HG02840 (cell line): ENCODE data around the gene CXCL1.
"Not testable (repeated sequence)": the region's sequence is repeated elsewhere in the genome, so short reads cannot be mapped to it uniquely, and the experiment has no call there.

ENCODE experiments used
- ATAC-seq: cut with Tn5 transposase; IDR thresholded peaks from one replicate; pipeline ENCODE4 v1.9.1; 2021; ENCODE audit warnings: mild to moderate bottlenecking, moderate library complexity, moderate number of reproducible peaks; ENCODE audit not compliant: unreplicated experiment, low FRiP score

CXCL1 gene

GRCh38 chr4:73871511-73872310, 2.5 kb downstream of the CXCL1 start:
- no peak for ATAC-seq

GRCh38 chr4:73872316-73873108, 3.3 kb downstream of the CXCL1 start:
- no peak for ATAC-seq

- ATAC-seq, result no peak
Measured at GRCh38 chr4:73874386-73874785, 5.2 kb downstream of the CXCL1 start.

- ATAC-seq, result no peak
Measured at GRCh38 chr4:73875401-73875800, 6.2 kb downstream of the CXCL1 start.

- no peak for ATAC-seq
Measured at GRCh38 chr4:73883306-73883705, 14.1 kb downstream of the CXCL1 start.

GRCh38 chr4:73885574-73886267, 16.5 kb downstream of the CXCL1 start:
- no peak for ATAC-seq

GRCh38 chr4:73891326-73891725, 22.1 kb downstream of the CXCL1 start:
- no peak for ATAC-seq

- ATAC-seq, result no peak
Measured at GRCh38 chr4:73891739-73892405, 22.7 kb downstream of the CXCL1 start.

GRCh38 chr4:73892966-73893365, 23.8 kb downstream of the CXCL1 start:
- ATAC-seq, result no peak

- ATAC-seq, result no peak
Measured at GRCh38 chr4:73894001-73894400, 24.8 kb downstream of the CXCL1 start.

GRCh38 chr4:73895201-73896175, 26.3 kb downstream of the CXCL1 start:
- ATAC-seq, result no peak

- no peak for ATAC-seq
Measured at GRCh38 chr4:73896416-73896815, 27.2 kb downstream of the CXCL1 start.

- ATAC-seq, result no peak
Measured at GRCh38 chr4:73897380-73898136, 28.4 kb downstream of the CXCL1 start.

- not testable (repeated sequence) for ATAC-seq
Measured at GRCh38 chr4:73899338-73899737, 30.1 kb downstream of the CXCL1 start.

- no peak for ATAC-seq
Measured at GRCh38 chr4:73901031-73901430, 31.8 kb downstream of the CXCL1 start.

- ATAC-seq, result no peak
Measured at GRCh38 chr4:73902038-73902637, 32.9 kb downstream of the CXCL1 start.

- no peak for ATAC-seq
Measured at GRCh38 chr4:73902817-73903547, 33.8 kb downstream of the CXCL1 start.

- ATAC-seq, result no peak
Measured at GRCh38 chr4:73904491-73904890, 35.3 kb downstream of the CXCL1 start.
